Measurements from ENCODE around the gene FRMD6.

DNA sequence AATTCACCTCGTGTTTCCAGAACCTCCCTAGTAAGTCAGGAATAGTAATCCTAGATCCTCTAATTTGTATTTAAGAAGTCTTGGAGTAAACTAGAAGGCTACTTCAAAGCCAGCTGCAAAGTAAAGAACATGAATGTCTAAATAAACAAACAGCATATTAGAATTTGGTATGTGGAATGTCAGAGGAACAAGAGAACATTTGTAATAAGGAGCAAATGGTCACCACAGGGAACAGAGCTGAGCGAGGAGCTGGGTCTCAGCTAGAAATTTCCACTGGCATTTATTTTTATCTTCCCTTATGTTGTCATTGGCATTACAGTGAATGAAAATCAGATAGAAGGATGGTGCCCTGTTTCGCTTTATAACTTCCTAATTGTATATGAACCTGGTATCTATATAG lies 50.2 kb downstream of the FRMD6 start:
- TF ChIP-seq, protein P1, sequence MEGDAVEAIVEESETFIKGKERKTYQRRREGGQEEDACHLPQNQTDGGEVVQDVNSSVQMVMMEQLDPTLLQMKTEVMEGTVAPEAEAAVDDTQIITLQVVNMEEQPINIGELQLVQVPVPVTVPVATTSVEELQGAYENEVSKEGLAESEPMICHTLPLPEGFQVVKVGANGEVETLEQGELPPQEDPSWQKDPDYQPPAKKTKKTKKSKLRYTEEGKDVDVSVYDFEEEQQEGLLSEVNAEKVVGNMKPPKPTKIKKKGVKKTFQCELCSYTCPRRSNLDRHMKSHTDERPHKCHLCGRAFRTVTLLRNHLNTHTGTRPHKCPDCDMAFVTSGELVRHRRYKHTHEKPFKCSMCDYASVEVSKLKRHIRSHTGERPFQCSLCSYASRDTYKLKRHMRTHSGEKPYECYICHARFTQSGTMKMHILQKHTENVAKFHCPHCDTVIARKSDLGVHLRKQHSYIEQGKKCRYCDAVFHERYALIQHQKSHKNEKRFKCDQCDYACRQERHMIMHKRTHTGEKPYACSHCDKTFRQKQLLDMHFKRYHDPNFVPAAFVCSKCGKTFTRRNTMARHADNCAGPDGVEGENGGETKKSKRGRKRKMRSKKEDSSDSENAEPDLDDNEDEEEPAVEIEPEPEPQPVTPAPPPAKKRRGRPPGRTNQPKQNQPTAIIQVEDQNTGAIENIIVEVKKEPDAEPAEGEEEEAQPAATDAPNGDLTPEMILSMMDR (IDR thresholded peaks at IDR 0.05), result no peak
- no peak for TF ChIP-seq EZH2 (IDR thresholded peaks at IDR 0.05)
- no peak for TF ChIP-seq EZH2phosphoT487 (IDR thresholded peaks at IDR 0.05)

Data from neural progenitor cell (in vitro differentiated cells).